Stimulated activated CD8-positive, alpha-beta memory T cell treated with anti-CD3 and anti-CD28 coated beads, Interleukin-4, amount 100 ng/mL, for 48 hours (primary cell): ENCODE measurements around the gene TAF6.

Source experiments
- DNase-seq: peaks from one replicate; pipeline ENCODE4 v3.0.0-alpha.2; 2020

The TAF6 gene

GRCh38 chr7:100119072-100119969 is at the start of gene TAF6, which contains the start of gene CNPY4:
TSS of gene TAF6 (minus strand) at chr7:100119358. CDS start at chr7:100114209, 5,149 bp downstream.
TSS of gene CNPY4 (plus strand) at chr7:100119634. CDS start at chr7:100119745, 111 bp downstream.
- DNase-seq = peak; percentile 97

GRCh38 chr7:100167912-100168323 is 48.8 kb upstream of the TAF6 start:
- no peak for DNase-seq

GRCh38 chr7:100166970-100167911 is 48.1 kb upstream of the TAF6 start:
- no peak for DNase-seq

- peak; percentile 60 for DNase-seq
These were observed 47.3 kb upstream of the TAF6 start for GRCh38 chr7:100166317-100166940.

- no peak for DNase-seq
These were observed 44.7 kb upstream of the TAF6 start for GRCh38 chr7:100163871-100164270.

GRCh38 chr7:100163006-100163531 is 43.9 kb upstream of the TAF6 start:
- DNase-seq = no peak

GRCh38 chr7:100160067-100160466 is 40.9 kb upstream of the TAF6 start:
- DNase-seq = no peak

- no peak for DNase-seq
These were observed 40.0 kb upstream of the TAF6 start for GRCh38 chr7:100159099-100159623.

GRCh38 chr7:100158229-100159098 is 39.3 kb upstream of the TAF6 start, which contains the start of gene TRAPPC14:
TSS of gene TRAPPC14 (minus strand) at chr7:100158723. CDS start at chr7:100158499, 224 bp downstream.
- DNase-seq = peak; percentile 97

- no peak for DNase-seq
These were observed 38.4 kb upstream of the TAF6 start for GRCh38 chr7:100157334-100158228.

- DNase-seq = no peak
These were observed 37.8 kb upstream of the TAF6 start for GRCh38 chr7:100157069-100157333.

GRCh38 chr7:100156331-100157068 is 37.3 kb upstream of the TAF6 start:
- no peak for DNase-seq

- no peak for DNase-seq
These were observed 36.6 kb upstream of the TAF6 start for GRCh38 chr7:100155553-100156317.

GRCh38 chr7:100154651-100155491 is 35.7 kb upstream of the TAF6 start:
- DNase-seq = no peak

- no peak for DNase-seq
These were observed 34.8 kb upstream of the TAF6 start for GRCh38 chr7:100153708-100154535.

- DNase-seq = no peak
These were observed 33.9 kb upstream of the TAF6 start for GRCh38 chr7:100152937-100153666.
